Lung (tissue), 12 donors: ENCODE data around the gene OBSCN. TPM values are rescaled to one million over a fixed set of nuclear protein-coding genes. Genes with fewer than 3 reads are reported as not detected.
A peak's percentile ranks its signal among the peaks of the same experiment; 100 is the strongest.

ENCODE experiments used
- ATAC-seq: fragments of 200-7000 bp; cut with Tn5 transposase; one replicate; pipeline ENCODE4 v1.9.1; 2020; ENCODE audit warnings: moderate number of reproducible peaks; ENCODE audit not compliant: insufficient read depth, low FRiP score
- DNase-seq, 3 donors: peaks; one replicate each; pipeline ENCODE4 v3.0.0-alpha.2; 2013 to 2017
- H3K27ac ChIP-seq, 2 donors: one replicate each; pipeline ENCODE4 v1.5.1; 2013; ENCODE audit warnings: mild to moderate bottlenecking in 2 of 2, moderate library complexity in 2 of 2, control low read depth in 1 of 2, inconsistent platforms in 1 of 2, low read depth in 1 of 2, low read length in 1 of 2
- H3K27me3 ChIP-seq, 3 donors: one replicate each; pipeline ENCODE4 v1.5.1; 2013; ENCODE audit warnings: low read length in 2 of 3; ENCODE audit not compliant: control insufficient read depth in 3 of 3, insufficient read depth in 3 of 3
- H3K36me3 ChIP-seq, 4 donors: one replicate each; pipeline ENCODE4 v1.5.1; 2013; ENCODE audit warnings: low read length in 4 of 4, mild to moderate bottlenecking in 1 of 4, moderate library complexity in 1 of 4; ENCODE audit not compliant: control insufficient read depth in 4 of 4, insufficient read depth in 4 of 4
- H3K4me1 ChIP-seq, 5 donors: one replicate each; pipeline ENCODE4 v1.5.1; 2013; ENCODE audit warnings: low read length in 5 of 5, mild to moderate bottlenecking in 2 of 5, moderate library complexity in 1 of 5; ENCODE audit not compliant: control insufficient read depth in 5 of 5, insufficient read depth in 5 of 5
- H3K4me3 ChIP-seq: one replicate; pipeline ENCODE4 v1.5.1; 2013; ENCODE audit warnings: mild to moderate bottlenecking, control low read depth, moderate library complexity
- H3K9ac ChIP-seq, 2 donors: one replicate each; pipeline ENCODE4 v1.5.1; 2013; ENCODE audit warnings: low read length in 2 of 2, control low read depth in 1 of 2; ENCODE audit not compliant: insufficient read depth in 1 of 2
- H3K9me3 ChIP-seq, 4 donors: one replicate each; pipeline ENCODE4 v1.5.1; 2013; ENCODE audit warnings: low read length in 3 of 4, mild to moderate bottlenecking in 1 of 4, moderate library complexity in 1 of 4; ENCODE audit not compliant: control insufficient read depth in 4 of 4, insufficient read depth in 3 of 4
- WGBS, 2 donors: extraction: QIAGEN DNeasy Blood & Tissue Kit; methylation state at CpG; one replicate each; pipeline ENCODE4 v1.1.7; 2013; 5-methylcytosine and 5-hydroxymethylcytosine counted together
- polyA plus RNA-seq, 2 donors: library from polyadenylated mRNA; stranded (reverse); fragments of 200-250 nt; gene quantifications; one replicate each; pipeline ENCODE4 v1.2.1, GENCODE V29; 2013
- total RNA-seq, 2 donors: library from RNA; depleted of rRNA in 1 of 2; stranded (reverse); fragments of >200 nt in 1 of 2; gene quantifications; one replicate each; pipeline ENCODE4 v1.2.1, GENCODE V29; 2014 to 2021
- TF ChIP-seq, protein P1 (sequence below): IDR thresholded peaks from 2 replicates; pipeline ENCODE4 v1.5.1; 2012; ENCODE audit warnings: mild to moderate bottlenecking; ENCODE audit errors: control extremely low read depth, extremely low read depth
- donor health status: control.
- donor health status: control.
- donor health status: Bipolar disorder and iron deficiency.
- donor health status: healthy.
- donor health status: DM: yes; HTN: yes; CAD: no.

The OBSCN gene
- total and polyA plus RNA-seq, 4 donors: 5.1 to 47.3 (median 25.4) TPM

DNA sequence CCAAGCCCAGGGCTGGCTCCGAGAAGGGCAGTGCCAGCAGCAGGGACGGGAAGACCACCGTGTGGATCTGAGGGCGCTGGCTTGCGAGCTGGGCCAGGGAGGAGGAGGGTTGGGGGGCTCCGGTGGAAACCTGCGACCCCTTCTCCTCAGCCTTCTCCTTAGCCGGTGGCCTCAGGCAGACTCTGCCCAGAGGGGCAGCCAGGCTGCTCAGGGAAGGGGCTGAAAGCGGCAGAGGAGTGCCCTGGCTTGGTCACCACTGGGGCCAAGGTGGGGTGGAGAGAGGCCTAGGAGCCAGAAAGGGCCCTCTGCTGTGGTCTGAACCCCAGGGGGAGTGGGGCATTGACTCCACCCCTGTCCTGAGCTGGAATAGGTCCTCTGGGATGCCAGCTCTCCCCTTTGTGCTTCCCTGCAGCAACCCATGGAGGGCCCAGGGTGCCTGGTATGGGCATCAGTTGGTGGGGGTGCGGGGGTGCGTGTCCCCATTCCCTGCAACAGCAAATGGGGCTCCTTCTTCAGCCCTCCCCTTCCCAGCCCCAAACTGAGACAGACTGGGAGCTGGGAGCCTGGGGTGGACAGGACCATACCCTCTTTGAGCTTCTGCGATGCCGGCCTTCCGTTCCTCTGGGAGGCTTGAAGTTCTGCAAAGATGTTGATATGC lies 48.7 kb upstream of the OBSCN start:
- Histone ChIP-seq H3K4me1 (peaks cover 0 to 35% (median 9%) of the 10 kb centered on the region in 5 donors), H3K9ac (no peak overlapping the region), H3K27ac (no peak overlapping the region), H3K4me3 (no peak overlapping the region), H3K27me3 (peaks cover 0 to 43% (median 25%) of the 10 kb centered on the region in 3 donors), H3K36me3 (peaks cover 0 to 2% (median 0%) of the 10 kb centered on the region in 4 donors), H3K9me3 (peaks cover 0 to 3% (median 0%) of the 10 kb centered on the region in 4 donors)
- TF ChIP-seq, protein P1, sequence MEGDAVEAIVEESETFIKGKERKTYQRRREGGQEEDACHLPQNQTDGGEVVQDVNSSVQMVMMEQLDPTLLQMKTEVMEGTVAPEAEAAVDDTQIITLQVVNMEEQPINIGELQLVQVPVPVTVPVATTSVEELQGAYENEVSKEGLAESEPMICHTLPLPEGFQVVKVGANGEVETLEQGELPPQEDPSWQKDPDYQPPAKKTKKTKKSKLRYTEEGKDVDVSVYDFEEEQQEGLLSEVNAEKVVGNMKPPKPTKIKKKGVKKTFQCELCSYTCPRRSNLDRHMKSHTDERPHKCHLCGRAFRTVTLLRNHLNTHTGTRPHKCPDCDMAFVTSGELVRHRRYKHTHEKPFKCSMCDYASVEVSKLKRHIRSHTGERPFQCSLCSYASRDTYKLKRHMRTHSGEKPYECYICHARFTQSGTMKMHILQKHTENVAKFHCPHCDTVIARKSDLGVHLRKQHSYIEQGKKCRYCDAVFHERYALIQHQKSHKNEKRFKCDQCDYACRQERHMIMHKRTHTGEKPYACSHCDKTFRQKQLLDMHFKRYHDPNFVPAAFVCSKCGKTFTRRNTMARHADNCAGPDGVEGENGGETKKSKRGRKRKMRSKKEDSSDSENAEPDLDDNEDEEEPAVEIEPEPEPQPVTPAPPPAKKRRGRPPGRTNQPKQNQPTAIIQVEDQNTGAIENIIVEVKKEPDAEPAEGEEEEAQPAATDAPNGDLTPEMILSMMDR: no peak
- no peak for ATAC-seq
- DNase-seq: no peak
- 86 to 91% methylated on average over 13 to 14 of the region's 14 CpGs for WGBS, 2 donors

DNA sequence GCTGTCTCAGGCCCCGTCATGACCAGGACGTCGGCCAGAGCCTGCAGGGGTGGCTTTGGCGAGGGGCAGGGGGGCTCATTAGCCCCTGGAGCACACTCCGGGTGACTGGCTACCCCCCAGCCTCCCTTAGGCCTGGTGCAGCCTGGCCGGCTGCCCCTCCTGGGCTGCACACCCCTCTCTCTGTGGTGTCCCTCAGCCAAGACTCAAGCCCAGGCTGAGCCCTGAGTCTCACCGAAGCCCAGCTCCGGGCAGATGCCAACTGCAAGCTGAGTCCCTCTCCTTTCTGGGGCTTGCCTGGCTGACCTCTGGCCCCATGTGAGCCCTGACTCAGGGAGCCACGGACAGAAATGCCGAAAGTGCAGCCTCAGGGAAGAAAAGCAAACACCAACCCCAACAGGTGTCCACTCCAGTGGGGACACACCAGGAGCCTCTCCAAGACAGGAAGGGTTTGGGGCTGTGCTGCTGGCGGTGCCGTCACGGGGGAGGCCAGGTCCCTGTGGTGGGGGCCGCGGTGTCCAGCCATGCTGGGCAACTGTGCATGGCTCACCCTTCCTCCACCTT lies 47.6 kb upstream of the OBSCN start:
- Histone ChIP-seq H3K4me3 (no peak overlapping the region), H3K9me3 (peaks cover 0 to 3% (median 0%) of the 10 kb centered on the region in 4 donors), H3K36me3 (peaks cover 0 to 2% (median 0%) of the 10 kb centered on the region in 4 donors), H3K27me3 (peaks cover 0 to 43% (median 25%) of the 10 kb centered on the region in 3 donors), H3K4me1 (peaks cover 0 to 34% (median 12%) of the 10 kb centered on the region in 5 donors), H3K27ac (peak overlapping the region in 1 of 2 donors; percentile 36), H3K9ac (no peak overlapping the region)
- ATAC-seq (no peak), DNase-seq (no peak)
- WGBS, 2 donors: 76 to 91% methylated on average over 12 to 15 of the region's 15 CpGs
- TF ChIP-seq, protein P1: no peak

DNA sequence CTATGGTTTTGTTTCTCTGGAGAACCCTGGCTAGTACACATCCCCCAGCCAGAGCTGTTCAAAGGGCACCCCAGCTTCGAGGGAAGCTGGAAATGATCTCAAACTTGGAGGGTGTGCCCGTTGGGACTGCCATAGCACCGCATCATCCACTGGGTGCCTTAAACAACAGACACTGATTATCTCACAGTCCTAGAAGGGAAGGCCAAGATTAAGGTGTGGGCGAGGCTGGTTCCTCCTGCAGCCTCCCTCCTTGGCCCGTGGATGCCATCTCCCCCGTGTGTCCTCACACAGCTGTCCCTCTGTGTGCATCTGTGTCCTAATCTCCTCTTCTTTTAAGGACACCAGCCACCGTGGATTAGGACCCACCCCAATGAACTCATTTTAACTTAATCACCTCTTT lies 46.5 kb upstream of the OBSCN start:
- Histone ChIP-seq H3K36me3 (peaks cover 0 to 2% (median 0%) of the 10 kb centered on the region in 4 donors), H3K27me3 (peaks cover 0 to 39% (median 25%) of the 10 kb centered on the region in 3 donors), H3K4me3 (no peak overlapping the region), H3K4me1 (peaks cover 0 to 27% (median 12%) of the 10 kb centered on the region in 5 donors), H3K9ac (no peak overlapping the region), H3K27ac (peak overlapping the region in 1 of 2 donors; percentile 29), H3K9me3 (peaks cover 0 to 3% (median 0%) of the 10 kb centered on the region in 4 donors)
- DNase-seq (no peak), ATAC-seq (no peak)
- TF ChIP-seq, protein P1: no peak
- WGBS, 2 donors: 47 to 56% methylated on average over 7 of the region's 7 CpGs
